Ammon's horn (tissue), 1 donor: Measurements from ENCODE around the gene HOXA3.

Source experiments
- DNase-seq: peaks from one replicate; pipeline ENCODE4 v3.0.0-alpha.2; 2016; ENCODE audit warnings: low spot score

The HOXA3 gene

GRCh38 chr7:27088002-27088922 is 64.1 kb downstream of the HOXA3 start:
- DNase-seq = no peak

- DNase-seq = no peak
These were observed 68.7 kb downstream of the HOXA3 start for GRCh38 chr7:27083646-27084045.

DNA sequence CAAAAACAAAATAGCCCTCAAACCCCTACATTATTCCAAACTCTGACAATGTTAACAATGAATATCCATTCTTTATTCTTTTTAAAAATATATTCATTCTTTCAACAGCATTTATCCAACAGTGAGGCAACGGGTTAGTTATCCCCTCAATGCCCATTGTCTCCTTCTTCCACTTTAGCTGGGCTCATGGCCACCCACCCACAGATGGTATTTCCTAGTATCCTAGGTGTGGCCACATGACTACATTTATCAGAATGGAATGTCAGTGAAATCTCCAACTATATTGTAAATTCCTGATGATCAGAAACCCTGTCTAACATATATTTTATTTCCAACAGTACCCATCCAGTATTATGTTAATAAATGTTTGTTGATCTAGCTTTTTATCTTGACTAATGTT is 70.2 kb downstream of the HOXA3 start:
- no peak for DNase-seq

GRCh38 chr7:27080844-27081436 is 71.4 kb downstream of the HOXA3 start:
- DNase-seq = no peak

GRCh38 chr7:27079234-27079975 is 73.0 kb downstream of the HOXA3 start:
- DNase-seq = no peak

GRCh38 chr7:27078616-27079233 is 73.7 kb downstream of the HOXA3 start:
- no peak for DNase-seq

DNA sequence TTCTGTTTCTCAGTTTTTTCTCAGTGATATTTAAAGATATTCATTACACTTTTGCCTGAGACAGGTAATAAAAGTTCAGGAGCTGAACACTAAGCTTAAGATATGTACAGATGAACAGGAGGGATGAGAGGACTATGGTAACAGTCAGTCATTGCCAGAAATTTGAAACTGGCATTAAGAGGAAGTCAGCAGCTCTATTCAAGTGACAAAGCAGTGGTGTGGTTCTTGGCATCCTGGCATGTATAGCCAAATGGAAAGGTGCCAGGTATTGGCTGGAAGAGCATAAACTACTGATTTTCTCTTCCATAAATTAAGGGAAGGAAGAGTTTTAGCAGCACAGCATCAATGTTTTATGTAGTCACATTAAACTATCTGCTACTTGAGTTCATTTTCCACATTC is 79.3 kb downstream of the HOXA3 start:
- no peak for DNase-seq

DNA sequence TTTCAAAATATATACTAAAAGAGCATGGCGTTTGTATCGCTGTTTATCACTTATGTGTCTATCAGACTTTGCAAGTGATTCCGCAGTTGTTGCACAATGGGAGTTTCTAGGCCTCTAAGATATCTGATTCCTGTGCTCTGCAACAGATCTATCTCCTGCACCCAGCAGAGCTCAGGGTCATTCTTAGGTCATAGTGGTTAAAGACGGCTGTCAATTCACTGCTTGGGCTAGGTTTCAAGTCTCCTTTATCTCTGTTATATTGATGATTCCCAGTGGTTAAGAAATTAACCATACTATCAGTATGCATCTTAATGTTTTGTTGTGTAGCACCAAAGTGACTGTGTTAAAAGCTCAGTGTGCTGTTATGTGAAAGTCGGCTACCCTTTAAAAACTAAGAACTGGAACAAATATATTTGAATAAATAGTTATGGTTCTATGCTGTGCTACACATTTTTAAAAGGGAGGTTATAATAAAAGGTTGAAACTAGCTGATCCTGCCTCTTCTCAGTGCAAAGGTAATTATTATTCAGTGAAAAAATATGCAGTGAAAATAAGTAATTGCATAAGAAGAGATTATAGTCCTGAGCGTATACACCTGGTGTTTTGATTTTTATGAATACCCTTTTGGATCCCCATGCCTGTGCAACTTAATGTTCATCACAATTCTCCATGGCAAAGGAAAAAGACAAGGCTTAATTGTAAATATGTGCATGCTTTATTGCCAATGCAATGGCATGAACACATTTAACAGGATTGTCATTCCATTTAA is 80.6 kb downstream of the HOXA3 start:
- no peak for DNase-seq

GRCh38 chr7:27068259-27068658 is 84.1 kb downstream of the HOXA3 start:
- no peak for DNase-seq

DNA sequence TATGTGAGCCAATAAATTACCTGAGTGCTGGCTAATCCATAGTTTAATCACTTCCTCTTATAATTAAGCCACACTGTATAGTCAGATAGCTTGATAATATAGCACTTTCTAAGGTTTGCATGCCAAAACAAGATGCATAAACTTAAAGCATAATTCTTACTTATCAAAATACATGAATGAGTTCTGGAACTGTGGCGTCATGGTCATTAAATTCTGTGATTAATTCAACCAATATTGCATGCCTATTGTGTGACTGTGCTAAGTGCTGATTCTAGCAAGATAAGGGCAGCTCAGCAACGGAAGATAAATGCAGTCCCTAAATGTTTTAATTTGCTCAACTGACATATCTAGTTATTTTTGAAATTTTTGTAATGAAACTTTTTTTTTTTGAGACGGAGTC is 86.2 kb downstream of the HOXA3 start:
- DNase-seq = no peak

DNA sequence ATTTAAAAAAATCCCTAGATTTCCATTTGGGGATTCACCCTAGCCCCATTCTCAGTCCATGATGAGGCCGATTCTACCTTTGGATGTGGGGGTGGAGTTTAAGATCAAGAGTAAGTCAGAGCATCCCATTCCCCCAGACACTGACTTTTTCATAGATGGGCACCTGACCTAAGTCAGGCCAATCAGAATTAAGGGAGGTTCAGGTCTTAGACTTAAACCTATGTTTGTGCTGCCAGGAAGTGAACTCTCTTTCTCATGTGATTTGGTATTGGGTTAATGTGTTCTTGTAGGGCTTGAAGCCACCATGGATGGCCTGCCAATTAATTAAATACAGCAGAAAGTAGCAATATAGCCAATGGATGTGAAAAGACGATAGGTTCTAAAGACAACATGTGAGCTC is 86.7 kb downstream of the HOXA3 start:
- DNase-seq = no peak

DNA sequence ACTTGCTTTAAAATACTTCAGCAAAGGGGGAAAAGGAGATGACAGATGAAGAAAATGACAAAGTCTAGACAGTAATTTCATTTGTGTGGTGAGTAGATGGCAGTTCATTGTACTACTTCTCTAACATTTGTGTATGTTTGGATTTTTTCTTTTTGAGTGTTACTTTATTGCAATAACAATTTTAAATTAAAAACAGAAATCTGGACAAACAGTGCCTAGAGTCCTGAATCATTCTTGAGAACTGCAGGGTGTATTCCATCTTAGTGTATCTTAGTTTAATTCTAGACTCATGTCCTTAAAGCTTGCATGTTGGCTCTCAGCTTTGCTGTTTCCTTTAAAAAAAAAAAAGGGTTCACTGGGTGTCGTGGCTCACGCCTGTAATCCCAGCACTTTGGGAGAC is 87.7 kb downstream of the HOXA3 start:
- DNase-seq = no peak

GRCh38 chr7:27064159-27064558 is 88.2 kb downstream of the HOXA3 start:
- no peak for DNase-seq

DNA sequence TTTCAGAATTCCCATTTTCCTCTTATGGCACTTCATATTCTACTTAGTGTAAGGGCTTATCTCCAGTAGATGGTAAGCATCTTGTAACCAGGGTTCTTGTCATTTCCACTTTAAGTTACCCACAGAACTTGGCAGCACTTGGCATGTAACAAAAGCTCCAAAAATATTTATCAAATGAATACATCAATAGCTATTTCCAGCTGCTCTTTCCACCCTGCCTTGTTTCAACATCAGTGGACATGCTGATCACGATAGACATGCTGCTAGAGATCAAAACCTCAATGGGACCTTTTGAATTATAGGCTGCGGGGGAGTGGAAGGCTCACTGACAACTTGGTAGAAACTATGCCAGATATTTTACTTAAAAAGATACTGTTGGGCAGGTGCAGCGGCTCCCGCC is 89.4 kb downstream of the HOXA3 start:
- no peak for DNase-seq
